Stimulated activated CD4-positive, alpha-beta T cell treated with anti-CD3 and anti-CD28 coated beads, Interleukin-12 subunit alpha, Interleukin-12 subunit beta, amount 100 ng/mL, for 24 hours (primary cell): Measurements from ENCODE around the gene TRIML1.
"Not testable (repeated sequence)": the region's sequence is repeated elsewhere in the genome, so short reads cannot be mapped to it uniquely, and the experiment has no call there.

Experiments used
- DNase-seq, 2 experiments: peaks; one replicate each; pipeline ENCODE4 v3.0.0-alpha.2; 2020; ENCODE audit warnings: low read depth in 2 of 2

TRIML1 gene

DNA sequence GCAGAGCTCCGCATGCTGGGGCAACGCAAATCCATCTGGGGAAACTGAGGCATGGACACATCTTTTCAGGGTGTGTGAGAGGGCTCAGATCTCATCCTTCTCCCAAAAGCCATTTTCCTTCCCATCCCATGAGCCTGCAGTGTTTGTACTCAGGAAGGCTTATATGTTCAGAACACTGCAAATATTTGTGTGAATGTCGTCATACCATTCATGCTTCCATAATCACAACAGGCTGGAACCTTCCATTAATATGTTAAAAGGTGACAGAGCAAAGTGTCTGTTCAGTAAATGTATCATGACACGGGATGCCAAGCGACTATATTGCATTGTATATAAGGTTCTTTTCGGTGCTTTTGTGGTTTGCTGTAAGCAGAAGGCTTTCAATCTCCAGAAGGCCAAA is 8.5 kb downstream of the TRIML1 start:
- DNase-seq, result no peak

DNA sequence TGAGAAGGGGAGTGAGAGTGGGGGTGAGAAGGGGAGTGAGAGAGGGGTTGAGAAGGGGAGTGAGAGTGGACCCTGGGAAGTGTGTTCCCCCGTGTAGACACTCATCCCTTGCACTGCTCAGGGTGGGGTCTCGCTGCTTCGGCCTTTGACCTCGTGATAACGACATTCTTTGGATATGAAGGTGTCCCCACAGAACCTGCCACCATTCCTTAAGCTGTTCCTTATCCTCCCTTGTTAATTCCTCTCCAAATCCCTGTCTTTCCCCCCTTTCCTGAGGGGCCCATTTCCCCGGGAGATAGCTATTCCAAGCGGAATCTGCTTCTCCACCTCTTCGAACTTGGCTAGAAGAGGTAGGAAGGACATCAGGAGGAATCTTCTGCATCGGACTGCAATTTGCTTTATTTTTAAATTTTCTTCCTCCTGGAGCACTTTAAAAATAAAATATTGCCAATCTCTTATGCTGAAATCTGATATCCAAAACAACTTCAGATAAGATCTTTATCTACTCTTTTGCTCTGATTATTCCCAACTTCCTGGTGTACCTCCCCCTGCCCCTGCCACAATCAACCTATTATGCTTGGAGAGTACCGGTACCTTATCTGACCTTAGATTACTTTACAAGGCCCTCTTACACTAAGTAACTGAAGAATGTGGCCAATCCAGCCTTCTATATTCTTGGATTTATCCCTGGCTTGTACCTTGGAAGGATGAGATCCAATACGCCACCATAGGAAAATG is 15.6 kb downstream of the TRIML1 start:
- no peak for DNase-seq

DNA sequence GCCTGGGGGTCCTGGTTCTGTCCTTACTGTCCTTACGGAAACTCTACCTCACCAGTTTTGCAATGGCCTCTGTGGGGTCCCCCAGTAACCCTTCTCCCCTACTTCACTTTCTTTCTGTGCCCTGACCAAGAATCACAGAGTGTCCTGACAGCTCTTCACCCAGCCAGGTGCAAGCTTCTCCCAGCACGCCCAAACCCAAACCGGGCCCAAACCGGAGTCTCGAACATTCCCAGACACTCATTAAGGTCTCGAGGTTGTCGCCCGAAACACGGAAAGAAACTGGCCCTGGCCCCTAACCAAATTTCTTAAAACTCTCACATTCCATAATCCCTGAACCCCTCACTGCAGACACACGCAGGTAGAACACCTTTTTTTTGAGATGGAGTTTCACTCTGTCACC is 19.1 kb downstream of the TRIML1 start:
- no peak for DNase-seq

DNA sequence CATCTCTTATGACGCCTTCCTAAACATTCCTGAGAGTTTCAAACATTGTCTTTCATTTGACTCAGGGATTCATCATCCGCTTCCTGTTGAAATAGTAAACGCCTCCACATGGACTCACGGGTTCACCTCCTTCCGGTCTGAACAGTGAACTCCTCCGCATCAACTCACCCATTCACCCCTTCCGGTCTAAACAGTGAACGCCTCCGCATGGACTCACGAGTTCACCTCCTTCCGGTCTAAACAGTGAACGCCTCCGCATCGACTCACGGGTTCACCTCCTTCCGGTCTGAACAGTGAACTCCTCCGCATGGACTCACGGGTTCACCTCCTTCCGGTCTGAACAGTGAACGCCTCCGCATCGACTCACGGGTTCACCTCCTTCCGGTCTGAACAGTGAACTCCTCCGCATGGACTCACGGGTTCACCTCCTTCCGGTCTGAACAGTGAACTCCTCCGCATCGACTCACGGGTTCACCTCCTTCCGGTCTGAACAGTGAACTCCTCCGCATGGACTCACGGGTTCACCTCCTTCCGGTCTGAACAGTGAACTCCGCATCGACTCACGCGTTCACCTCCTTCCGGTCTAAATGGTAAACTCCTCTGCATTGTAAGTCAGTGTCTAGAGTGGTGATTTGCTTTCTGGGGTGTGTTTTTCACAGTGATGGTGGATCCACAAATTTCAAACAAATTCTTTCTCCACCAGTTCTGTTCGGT is 20.4 kb downstream of the TRIML1 start:
- DNase-seq, result not testable (repeated sequence)

DNA sequence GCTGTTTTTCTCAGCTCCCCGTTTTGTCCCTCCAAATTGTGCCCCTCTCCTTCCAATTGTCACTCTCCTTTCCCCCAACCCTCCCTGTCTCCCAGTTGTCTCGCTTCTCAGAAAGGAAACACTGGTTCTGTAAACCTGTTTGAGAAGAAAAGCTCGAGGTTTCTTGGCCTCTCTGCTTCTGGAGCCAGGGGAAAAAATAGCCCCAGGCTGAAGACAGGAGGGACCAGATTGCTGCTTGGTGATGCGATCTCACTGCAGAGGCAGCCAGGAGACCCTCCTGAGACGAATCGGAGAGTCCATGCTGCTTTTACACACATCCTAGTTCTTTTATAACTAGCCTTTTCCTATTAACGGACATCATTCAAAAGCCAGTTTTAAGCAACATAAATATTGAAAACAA is 21.2 kb downstream of the TRIML1 start:
- DNase-seq, result no peak

DNA sequence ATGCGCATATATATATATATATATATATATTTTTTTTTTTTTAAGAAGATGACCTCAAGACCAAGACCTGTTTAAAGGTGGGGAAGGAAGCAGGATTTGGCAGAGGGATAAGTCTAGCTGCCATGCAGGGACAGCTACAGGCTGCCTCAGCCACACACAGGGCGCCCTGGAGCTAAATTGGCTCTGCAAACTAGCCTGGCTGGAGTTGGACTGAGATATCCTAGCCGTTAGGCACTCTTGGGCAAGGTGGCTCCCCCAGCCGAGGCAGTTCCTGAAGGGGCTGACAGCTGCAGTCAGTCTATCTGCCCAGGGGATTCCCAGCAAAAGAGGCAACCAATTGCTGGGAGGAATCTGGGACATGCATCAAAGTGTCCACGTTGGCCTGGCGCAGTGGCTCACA is 21.9 kb downstream of the TRIML1 start:
- no peak for DNase-seq

DNA sequence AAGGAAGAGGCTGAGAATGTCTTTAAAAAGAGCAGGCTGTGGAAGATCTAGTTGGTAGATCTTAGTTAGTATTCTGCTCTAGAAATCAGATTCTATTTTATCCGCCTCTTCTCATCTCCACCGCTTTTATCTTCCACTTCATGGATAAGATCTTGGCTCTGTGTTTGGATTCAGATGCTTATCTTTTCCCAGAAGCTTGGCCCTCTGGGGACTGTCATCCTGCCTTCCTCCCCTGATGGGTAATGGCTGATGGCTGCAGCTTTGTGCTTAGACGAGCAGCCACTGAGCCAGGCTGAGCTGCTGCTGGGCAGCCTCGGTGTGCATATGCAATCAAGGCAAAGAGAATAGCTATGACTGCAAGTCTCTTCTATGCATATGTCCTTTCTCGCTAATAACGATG is 23.5 kb downstream of the TRIML1 start:
- DNase-seq, result no peak

DNA sequence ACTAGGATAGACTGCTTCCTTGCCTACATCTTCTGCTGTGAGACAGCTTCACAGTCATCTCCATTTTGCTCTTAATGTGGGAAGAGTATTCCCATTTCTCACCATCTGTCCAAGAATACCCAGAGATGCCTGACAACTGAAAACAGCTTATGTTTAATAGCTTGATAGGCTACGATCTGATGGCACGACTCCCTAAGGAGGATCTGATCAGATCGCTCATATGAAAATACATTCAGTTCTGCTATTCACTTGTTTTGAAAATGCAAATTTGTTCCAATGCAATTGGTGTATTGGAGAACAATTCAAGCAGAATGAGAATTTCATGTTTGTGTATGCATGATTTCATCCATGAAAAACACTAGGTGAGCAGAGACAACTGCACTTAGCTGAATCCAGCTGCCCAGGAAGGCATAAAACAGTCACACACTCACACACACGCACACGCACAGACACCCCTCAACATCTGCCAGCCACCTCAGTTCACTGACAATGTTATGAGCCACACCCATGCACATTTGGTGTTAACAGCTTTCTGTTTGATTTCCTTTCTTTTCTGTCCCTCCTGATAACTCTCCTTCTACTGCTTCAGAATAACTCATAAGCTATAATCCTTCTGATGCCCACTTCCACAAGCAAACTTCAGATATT is 29.6 kb downstream of the TRIML1 start:
- no peak for DNase-seq

DNA sequence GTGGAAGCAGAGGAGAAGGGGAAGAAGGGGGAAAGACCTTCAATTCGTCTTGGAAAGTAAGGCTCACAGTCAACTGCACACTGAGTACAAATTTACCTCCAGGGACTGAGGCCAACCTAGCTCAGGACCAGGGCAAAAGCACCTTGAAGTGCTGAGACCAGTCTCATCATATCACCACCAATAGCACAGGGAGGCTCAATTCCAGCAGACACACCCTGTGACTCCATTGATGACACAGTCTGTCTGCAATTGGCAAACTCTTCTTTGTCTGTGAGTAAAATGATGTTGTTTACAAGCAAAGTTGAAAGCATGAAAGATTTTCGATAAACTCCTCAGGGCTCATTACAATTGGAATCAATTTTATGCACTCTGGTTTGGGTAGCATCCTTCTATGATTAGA is 32.3 kb downstream of the TRIML1 start:
- DNase-seq, result no peak

DNA sequence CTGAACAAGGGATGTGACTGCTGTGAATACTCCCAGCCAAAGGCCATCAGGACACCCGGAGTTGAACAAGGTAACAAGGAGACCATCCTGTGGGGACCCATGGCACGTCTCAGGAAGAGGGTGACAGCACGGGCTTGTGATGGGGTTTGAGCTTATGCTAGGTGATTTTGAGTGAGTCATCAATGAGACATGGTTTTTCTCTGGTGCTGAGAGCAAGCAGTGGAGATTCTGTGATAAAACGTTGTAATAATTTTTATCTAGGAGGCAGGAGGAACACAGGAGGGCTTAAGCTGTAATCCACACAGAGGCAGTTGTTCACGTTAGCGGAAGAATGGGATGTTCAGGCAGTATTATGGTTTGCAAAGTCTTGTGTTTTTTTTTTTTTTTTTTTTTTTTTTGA is 36.0 kb downstream of the TRIML1 start:
- DNase-seq, result no peak

DNA sequence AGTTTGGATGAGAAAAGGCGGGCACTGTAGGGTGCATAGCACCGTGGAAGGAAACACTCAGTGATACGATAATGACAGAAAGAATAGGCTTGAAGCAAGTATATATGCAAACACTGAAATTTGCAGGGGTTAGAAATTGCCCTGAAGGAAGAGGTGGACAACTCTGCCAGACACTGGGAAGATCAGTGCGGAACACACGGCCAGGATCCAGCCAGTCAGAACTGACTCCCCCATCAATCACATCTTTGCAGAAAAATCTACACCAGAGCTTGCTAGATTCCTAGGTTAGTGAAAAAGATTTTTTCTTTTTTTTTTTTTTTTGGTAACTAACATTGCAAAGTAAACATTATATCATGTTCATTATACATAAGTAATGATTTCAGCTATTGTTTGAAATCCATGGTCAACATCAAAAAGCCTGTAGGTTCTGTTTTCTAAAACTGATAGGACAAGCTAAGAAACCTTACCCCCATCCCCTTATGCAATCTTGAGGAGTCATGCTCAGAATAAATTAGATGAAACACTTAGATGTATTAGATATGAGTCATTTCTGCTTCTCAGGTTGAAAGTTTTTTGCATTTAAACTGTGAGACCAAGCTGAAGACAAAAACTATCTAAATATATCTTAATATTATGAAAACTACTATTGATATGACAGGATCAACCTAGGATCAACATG is 38.9 kb downstream of the TRIML1 start:
- DNase-seq, result no peak

DNA sequence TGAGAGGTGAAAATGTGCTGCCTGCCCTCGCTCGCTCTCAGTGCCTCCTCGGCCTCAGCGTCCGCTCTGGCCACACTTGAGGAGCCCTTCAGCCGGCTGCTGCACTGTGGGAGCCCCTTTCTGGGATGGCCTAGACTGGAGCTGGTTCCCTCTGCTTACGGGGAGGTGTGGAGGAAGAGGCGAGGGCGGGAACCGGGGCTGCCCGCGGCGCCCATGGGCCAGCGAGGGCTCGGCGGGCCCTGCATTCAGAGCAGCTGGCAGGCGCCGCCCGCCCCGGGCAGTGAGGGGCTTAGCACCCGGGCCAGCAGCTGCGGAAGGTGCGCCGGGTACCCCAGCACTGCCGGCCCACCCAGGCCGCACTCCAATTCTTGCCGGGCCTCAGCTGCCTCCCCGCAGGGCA is 39.6 kb downstream of the TRIML1 start:
- DNase-seq, result no peak

DNA sequence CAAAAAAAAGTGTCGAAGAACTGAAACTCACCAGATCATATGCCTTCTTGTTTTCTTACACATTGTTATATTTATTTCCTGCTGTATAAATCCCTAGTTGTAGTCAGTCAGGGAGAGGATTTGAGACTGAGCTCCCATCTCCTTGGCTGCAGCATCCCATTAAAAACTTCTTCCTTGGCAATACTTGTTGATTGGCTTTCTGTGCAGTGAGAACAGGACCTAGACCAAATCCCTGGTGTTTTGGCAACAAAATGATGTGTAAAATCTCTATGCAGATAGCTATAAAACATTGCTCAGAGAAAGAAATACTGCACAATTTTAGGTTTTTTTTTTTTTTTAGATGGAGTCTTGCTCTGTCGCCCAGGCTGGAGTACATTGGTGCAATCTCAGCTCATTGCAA is 47.9 kb downstream of the TRIML1 start:
- DNase-seq, result no peak

DNA sequence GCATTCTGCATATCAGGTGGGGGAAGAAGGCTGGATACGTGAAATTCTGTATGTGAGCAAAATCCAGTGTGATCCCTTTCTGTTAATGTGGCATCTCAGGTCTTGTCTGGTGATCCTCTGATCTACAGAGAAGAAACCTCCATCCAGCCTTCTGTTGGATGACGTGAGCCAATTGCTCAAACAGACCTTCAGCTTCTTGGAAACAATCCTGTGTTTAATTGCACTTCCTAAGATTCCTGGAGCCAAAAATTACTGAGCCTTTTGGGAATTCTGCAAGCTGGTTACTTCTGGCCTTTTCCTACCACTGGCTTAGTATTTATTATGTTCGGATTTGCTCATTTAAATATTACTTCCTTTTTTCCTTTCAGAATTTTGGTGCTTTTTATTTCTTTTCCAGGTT is 51.2 kb downstream of the TRIML1 start:
- no peak for DNase-seq

DNA sequence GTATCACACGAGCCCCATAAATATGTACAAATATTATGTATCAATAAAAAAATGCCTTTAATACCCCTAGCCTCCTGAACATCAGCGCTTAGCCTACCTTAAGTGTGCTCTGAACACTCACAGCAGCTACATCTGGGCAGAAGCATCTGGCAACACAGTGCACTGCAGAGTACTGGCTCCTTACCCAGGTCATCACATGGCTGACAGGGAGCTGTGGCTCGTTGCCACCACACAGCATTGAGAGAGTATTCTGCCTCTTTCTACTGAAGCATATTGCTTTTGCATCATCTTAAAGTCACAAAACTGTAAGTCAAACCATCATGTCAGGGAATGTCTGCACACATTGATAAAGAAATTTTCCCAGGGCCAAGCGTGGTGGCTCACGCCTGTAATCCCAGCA is 55.2 kb downstream of the TRIML1 start:
- no peak for DNase-seq

DNA sequence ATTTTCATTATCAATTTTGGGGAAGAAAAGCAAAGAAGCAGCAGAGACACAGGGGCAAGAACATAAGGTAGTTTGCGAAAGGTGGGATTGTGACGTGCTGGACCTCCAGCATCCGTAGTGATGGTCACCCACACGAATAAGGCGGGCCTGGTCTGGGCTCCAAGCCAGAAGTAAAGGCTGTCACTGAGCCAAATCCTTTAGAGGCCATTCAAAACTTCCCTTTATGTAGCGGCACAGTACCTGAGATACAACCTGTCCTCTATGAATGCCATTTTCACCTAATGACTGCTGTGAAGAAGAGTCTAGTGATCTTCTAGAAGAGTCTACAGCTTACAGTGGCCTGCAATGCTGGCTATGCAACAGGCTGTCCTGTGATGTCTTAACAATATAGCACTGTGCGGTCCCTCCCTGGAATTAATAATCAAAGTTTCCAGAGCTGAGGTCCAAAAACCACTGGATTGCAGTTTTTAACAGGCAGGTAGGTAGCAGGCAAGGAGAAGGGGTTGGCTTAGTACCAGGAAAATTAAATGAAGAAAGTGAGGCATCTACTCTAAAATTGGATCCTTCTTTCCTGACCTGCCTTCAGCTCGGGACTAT is 56.2 kb downstream of the TRIML1 start:
- DNase-seq, result no peak

DNA sequence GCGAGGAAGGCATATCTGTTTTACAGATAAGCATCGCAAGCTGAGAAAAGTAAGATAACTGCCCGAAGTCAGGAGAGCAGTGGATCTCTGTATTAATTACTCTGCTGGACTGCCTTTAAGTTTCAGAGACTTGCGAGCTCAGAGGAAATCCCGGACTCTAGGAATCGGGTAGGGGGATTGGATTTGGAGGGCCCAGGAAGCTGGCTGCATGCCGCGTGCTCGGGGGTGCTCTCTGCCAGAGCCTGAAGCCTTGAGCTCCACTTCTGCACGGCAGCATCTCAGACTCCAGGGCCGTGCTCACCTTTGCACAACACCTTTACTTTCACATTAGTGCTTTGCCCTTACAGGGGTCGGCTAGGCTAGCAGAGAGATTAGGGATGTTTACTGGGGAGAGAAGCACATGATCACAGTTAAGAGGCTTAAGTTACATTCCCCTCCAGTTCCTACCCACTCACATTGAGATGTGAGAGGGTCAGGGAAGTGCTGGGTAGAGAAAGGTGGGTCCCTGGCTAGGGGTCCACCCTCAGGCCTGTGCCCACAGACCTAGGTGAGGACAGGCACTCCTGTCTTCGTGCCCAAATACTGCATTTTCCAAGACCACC is 57.0 kb downstream of the TRIML1 start:
- DNase-seq, result no peak
